Esophagus squamous epithelium (tissue), 5 donors: Measurements from ENCODE around the gene MGA. TPM values are rescaled to one million over a fixed set of nuclear protein-coding genes. Genes with fewer than 3 reads are reported as not detected.

Experiments
- DNase-seq: peaks from one replicate; lab custom pipeline; 2025; lab: John Stamatoyannopoulos, UW
- H3K27ac ChIP-seq, 4 donors: fragments of 200-600 bp; sonication (generic); one replicate each; pipeline ENCODE4 v1.5.1; 2016 to 2019; ENCODE audit warnings: mild to moderate bottlenecking in 1 of 4
- H3K27me3 ChIP-seq, 4 donors: fragments of 200-600 bp; sonication (generic); 1 replicate in 3 of 4; 2 replicates in 1 of 4; pipeline versions ENCODE4 v1.5.1 to v1.6.0; 2017 to 2021; ENCODE audit warnings: antibody characterized with exemption in 1 of 4
- H3K36me3 ChIP-seq, 3 donors: fragments of 200-600 bp; sonication (generic); one replicate each; pipeline ENCODE4 v1.5.1; 2016 to 2019
- H3K4me1 ChIP-seq, 3 donors: fragments of 200-600 bp; sonication (generic); one replicate each; pipeline ENCODE4 v1.5.1; 2017 to 2019
- H3K4me3 ChIP-seq, 4 donors: fragments of 200-600 bp; sonication (generic); 1 replicate in 3 of 4; 2 replicates in 1 of 4; pipeline ENCODE4 v1.5.1; 2016 to 2019; ENCODE audit warnings: mild to moderate bottlenecking in 2 of 4, moderate library complexity in 1 of 4
- H3K9me3 ChIP-seq, 3 donors: fragments of 200-600 bp; sonication (generic); one replicate each; pipeline ENCODE4 v1.5.1; 2016 to 2019
- POLR2A ChIP-seq, 4 donors: fragments of 450-650 bp; IDR thresholded peaks; one replicate each; pipeline ENCODE4 v1.6.1; 2017; ENCODE audit warnings: antibody characterized with exemption in 4 of 4, mild to moderate bottlenecking in 4 of 4, moderate library complexity in 3 of 4
- WGBS, 2 donors: methylation state at CpG; one replicate each; pipeline ENCODE4 v1.1.5; 2018; 5-methylcytosine and 5-hydroxymethylcytosine counted together
- intact Hi-C: fragments of 100-400 bp; cut with DNase I; formaldehyde crosslinking; loops from one replicate; pipeline ENCODE4 v1.15.0; 2022
- total RNA-seq, 4 donors: library from RNA; depleted of rRNA; stranded (reverse); fragments of >200 nt; gene quantifications; one replicate each; pipeline ENCODE4 v1.1.0, GENCODE V29; 2016
- TF ChIP-seq, protein P1 (sequence below), 6 experiments: fragments of 450-650 bp in 4 of 6; fragments of 200-600 bp in 2 of 6; sonication (generic) in 2 of 6; IDR thresholded peaks; one replicate each; pipeline ENCODE4 v1.5.1; 2016 to 2019; ENCODE audit warnings: antibody characterized with exemption in 6 of 6, mild to moderate bottlenecking in 4 of 6, moderate library complexity in 4 of 6
- donor health status: DM: yes; HTN: yes; CAD: no.

MGA gene
- total RNA-seq, 4 donors from 2014 or later, result 12.9 to 37.4 (median 15.1) TPM

DNA sequence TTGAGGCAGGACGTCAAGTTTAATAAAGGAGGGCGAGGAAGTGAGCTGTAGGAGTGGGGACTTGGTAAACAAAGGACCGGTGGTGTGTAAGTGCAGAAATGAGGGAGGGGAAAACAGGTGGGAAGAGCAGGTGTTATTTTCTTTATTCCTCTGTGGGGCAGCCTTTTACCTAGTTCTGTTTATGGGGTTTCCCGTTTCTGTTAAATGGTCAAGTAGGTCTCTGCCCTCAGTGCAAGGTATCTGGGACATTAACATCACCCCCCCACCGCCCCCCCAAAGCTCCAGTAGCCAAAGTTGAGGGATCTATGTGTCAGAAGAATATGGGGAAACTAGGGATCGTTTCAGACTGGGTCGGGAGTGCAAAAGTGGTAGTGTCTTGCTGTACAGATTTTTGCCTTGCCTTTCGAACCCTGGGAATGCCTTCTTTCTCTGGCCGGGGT, 893 bp downstream of the MGA start:
- Histone ChIP-seq H3K4me3 (peak overlapping the region; percentile 48 to 73 (median 64)), H3K27ac (peak overlapping the region; percentile 78 to 88 (median 82)), H3K36me3 (no peaks in the 10 kb centered on the region), H3K9me3 (no peaks in the 10 kb centered on the region), H3K27me3 (no peaks in the 10 kb centered on the region), H3K4me1 (peaks cover 6 to 35% (median 19%) of the 10 kb centered on the region in 3 donors)
- intact Hi-C loops, result no loop called here
- TF ChIP-seq, protein P1, sequence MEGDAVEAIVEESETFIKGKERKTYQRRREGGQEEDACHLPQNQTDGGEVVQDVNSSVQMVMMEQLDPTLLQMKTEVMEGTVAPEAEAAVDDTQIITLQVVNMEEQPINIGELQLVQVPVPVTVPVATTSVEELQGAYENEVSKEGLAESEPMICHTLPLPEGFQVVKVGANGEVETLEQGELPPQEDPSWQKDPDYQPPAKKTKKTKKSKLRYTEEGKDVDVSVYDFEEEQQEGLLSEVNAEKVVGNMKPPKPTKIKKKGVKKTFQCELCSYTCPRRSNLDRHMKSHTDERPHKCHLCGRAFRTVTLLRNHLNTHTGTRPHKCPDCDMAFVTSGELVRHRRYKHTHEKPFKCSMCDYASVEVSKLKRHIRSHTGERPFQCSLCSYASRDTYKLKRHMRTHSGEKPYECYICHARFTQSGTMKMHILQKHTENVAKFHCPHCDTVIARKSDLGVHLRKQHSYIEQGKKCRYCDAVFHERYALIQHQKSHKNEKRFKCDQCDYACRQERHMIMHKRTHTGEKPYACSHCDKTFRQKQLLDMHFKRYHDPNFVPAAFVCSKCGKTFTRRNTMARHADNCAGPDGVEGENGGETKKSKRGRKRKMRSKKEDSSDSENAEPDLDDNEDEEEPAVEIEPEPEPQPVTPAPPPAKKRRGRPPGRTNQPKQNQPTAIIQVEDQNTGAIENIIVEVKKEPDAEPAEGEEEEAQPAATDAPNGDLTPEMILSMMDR (IDR thresholded peaks at IDR 0.05), result no peak
- TF ChIP-seq POLR2A (IDR thresholded peaks at IDR 0.05), result no peak
- DNase-seq, result no peak
- 0 to 3% methylated on average over 8 to 9 of the region's 9 CpGs for WGBS, 2 donors

DNA sequence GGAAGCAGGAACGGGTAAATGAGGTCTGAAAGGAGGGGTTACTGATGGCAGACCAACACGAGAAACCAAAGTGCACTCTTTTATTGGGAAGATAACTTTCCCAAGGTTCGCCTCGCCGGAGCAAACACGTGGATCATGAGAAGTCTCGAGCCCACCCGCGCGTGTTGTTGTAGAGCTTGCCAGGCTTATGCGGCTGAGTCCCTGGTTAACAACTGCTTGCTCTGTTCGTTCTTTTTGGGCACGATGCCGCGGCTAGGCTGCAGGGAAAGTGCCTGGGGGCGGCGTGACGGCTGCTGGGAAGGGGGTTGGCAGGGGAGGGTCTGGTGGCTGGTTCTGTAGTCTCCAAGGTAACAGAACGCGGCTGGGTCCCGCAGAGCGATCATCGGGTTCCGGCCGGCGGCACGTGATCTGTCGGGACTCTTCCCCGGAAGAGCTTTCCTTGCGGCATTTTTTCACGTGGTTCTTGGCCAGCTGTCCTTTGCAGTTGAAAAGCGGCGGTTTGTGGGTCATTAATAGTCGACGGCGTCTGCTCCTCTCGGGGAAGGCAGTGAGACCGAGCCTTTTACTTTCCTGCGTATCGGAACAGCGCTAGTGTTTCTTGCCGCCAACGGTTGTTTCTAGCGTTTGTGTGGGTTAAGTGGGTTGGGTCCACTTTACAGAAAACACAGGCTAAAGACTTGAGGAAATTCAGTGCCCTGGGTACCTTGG, 1.5 kb downstream of the MGA start:
- 0 to 2% methylated on average over 16 to 22 of the region's 44 CpGs for WGBS, 2 donors
- H3K27me3 ChIP-seq, result no peaks in the 10 kb centered on the region
- intact Hi-C loops, result no loop called here

DNA sequence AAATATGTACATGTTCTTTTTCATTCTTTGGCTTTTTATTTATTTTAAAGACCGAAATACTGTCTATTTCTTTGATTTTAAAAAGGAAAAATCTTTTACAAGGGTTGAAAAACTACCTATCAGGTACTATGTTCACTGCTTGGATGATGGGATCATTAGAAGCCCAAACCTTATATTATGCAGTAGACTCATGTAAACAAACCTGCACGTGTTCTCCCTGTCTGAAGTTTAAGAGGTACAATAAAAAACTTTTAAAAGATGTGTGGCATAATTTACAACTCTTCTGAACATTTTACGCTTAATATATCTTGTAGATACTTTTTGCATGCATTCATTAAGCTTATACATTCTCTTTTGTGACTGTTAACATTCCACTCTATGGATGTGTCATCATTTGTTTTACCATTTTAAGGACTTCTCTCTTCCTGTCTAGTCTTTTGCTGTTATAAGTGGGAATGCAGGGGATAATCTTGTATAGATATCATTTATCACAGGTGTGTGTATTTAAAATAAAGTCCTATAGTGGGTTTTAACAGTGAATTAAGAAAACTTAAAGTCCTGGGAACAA, 6.2 kb downstream of the MGA start:
- 72 to 74% methylated on average over 3 of the region's 3 CpGs for WGBS, 2 donors
- Histone ChIP-seq H3K27ac (no peak overlapping the region), H3K27me3 (no peaks in the 10 kb centered on the region), H3K4me3 (no peak overlapping the region), H3K9me3 (no peaks in the 10 kb centered on the region), H3K4me1 (peaks cover 0 to 19% (median 6%) of the 10 kb centered on the region in 3 donors), H3K36me3 (peaks cover 0 to 21% (median 0%) of the 10 kb centered on the region in 3 donors)
- no peak for DNase-seq
- TF ChIP-seq POLR2A (IDR thresholded peaks at IDR 0.05), result no peak
- TF ChIP-seq, protein P1 (IDR thresholded peaks at IDR 0.05), result no peak
- intact Hi-C loops, result no loop called here

More for the DNA sequence above, 1.5 kb downstream of the MGA start:
- peak; percentile 41 for DNase-seq
- no peaks in the 10 kb centered on the region for H3K36me3 ChIP-seq
- no peaks in the 10 kb centered on the region for H3K9me3 ChIP-seq
- H3K4me1 ChIP-seq, result peaks cover 6 to 35% (median 19%) of the 10 kb centered on the region in 3 donors
- TF ChIP-seq, protein P1 (IDR thresholded peaks at IDR 0.05), result no peak
- no peak for TF ChIP-seq POLR2A (IDR thresholded peaks at IDR 0.05)
- H3K4me3 ChIP-seq, result peak overlapping the region; percentile 48 to 73 (median 64)
- H3K27ac ChIP-seq, result peak overlapping the region; percentile 50 to 88 (median 78)

DNA sequence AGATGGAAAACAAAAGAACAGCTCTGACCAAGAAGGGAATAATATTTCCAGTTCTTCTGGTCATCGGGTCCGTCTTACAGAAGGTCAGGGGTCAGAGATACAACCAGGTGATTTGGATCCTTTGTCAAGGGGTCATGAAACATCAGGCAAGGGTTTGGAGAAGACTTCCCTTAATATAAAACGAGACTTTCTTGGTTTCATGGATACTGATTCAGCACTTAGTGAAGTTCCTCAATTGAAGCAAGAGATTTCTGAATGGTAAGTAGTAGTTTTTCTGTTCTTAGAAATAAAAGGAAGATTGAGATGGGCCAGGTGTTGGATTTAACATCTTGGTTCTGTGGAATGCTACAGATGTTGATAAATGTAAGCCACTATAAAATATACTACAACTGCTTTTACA, 9.5 kb downstream of the MGA start:
- DNase-seq, result no peak
- intact Hi-C loops, result no loop called here

More for the DNA sequence above, 9.5 kb downstream of the MGA start:
- TF ChIP-seq, protein P1 (IDR thresholded peaks at IDR 0.05), result no peak
- TF ChIP-seq POLR2A (IDR thresholded peaks at IDR 0.05), result no peak
- Histone ChIP-seq H3K27me3 (no peaks in the 10 kb centered on the region), H3K4me3 (no peak overlapping the region), H3K36me3 (peaks cover 0 to 37% (median 0%) of the 10 kb centered on the region in 3 donors), H3K4me1 (peaks cover 0 to 14% (median 0%) of the 10 kb centered on the region in 3 donors), H3K9me3 (no peaks in the 10 kb centered on the region), H3K27ac (no peak overlapping the region)
- WGBS, 2 donors, result 85 to 90% methylated on average over 3 of the region's 3 CpGs
